NCI-H510A (cell line): ENCODE results near the gene PLEKHA7.
"Not testable (repeated sequence)": the region's sequence is repeated elsewhere in the genome, so short reads cannot be mapped to it uniquely, and the experiment has no call there.

ENCODE experiments used
- DNase-seq: peaks from one replicate; lab custom pipeline; 2025; lab: John Stamatoyannopoulos, UW

The PLEKHA7 gene

DNA sequence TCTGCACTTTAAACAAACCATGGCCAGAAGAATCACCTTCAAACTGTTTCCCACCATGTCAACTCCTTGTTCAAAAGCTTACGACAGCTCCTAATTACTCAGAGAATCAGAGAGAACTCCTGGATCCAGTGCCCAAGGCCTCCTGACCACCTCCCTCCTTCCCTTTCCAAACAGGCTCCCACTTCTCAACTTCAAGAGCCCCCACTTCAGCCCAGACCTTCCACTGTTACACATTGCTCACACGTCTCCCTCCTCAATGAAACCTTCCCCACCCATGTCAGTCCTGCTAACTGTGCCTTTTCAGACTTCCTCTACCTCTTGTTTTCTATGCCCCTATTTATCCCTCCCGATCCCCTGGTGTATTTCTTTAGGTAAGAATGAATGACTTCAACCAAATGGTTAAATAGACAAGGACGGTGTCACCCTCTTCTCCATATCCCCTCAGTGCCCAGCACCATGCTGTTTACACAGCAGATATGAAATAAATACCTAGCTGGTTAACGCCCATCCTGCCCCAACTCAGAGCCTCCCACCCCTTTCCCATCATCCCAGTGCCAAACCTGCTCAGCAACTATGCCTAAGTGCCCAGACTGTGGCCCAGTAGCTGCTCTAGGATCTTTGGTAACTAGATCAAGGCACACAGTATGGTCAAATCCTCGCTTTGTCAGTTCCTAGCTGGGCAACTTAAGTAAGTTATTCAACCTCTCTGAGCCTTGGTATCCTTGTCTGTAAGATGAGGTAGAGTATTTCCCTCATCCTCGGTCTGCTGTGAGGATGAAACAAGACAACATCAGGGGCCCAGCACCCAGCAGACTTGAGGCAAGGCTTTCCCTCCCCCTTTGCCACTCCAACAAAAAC, 36.8 kb downstream of the PLEKHA7 start:
- DNase-seq, result peak; percentile 40

DNA sequence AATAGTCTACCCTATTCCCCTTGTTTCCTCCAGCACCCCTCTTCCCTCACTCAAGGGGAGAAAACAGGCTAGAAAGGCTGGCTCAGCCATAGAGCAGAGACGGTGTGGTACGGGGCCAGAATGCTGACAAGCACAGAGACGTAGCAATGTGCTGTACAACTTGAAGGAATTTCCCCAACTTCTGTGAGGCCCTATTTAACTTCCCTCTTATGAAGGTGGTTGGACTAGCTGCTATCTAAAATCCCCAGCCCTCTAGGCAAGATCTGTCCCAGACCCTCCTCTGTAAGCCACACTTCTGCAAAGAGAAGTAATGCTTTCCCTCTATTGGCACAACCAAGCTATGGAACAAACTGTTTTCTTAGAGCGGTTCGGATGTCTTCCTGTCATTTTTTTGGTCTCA, 37.8 kb downstream of the PLEKHA7 start:
- DNase-seq, result no peak

DNA sequence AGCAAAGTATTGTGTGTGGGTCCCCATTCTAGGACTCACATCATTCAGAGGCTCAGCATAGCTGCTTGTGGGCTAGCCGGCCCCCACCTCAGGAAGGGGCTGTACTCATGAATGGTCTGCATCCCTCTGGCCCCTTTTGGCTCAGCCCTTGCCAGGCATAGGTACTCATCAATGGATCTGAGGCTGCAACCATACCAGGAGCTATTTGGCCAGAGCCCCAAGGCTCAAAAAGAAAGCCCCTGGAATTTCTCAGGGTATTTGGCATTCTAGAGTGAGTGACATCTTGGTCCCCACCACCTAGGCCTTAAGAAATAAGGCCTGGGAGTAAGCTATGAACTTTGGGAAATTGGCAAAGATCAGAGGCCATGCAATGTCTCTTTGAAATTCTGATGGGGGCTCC, 38.3 kb downstream of the PLEKHA7 start:
- DNase-seq, result no peak

DNA sequence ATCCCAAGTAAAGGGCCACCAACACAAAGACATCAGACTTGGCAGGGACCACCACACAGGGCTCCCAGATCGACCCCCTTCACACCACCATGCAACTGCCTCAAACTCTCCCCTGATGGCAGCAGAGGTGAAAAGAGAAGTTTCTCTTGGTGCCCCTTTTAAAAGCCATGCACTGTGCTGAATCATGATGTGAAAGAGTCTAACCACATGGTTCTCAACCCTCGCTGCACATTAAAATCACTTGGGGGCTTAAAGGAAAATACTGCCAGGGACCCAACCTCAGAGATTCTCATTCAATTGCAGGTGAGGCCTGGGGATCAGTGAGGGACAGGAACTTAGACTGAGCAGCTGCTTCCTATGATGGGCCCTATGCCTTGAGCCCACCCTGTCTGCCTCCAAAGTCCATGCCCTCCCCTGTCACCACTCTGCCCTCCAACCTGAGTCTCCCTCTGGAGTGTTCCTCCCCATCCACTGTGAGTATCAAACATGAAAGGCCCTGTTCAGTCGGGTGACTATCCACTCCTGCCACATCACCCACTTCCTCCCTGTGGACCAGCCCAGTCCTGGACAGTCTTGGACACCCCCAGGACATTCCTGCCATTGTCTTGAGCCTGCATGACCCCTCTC, 40.8 kb downstream of the PLEKHA7 start:
- no peak for DNase-seq

DNA sequence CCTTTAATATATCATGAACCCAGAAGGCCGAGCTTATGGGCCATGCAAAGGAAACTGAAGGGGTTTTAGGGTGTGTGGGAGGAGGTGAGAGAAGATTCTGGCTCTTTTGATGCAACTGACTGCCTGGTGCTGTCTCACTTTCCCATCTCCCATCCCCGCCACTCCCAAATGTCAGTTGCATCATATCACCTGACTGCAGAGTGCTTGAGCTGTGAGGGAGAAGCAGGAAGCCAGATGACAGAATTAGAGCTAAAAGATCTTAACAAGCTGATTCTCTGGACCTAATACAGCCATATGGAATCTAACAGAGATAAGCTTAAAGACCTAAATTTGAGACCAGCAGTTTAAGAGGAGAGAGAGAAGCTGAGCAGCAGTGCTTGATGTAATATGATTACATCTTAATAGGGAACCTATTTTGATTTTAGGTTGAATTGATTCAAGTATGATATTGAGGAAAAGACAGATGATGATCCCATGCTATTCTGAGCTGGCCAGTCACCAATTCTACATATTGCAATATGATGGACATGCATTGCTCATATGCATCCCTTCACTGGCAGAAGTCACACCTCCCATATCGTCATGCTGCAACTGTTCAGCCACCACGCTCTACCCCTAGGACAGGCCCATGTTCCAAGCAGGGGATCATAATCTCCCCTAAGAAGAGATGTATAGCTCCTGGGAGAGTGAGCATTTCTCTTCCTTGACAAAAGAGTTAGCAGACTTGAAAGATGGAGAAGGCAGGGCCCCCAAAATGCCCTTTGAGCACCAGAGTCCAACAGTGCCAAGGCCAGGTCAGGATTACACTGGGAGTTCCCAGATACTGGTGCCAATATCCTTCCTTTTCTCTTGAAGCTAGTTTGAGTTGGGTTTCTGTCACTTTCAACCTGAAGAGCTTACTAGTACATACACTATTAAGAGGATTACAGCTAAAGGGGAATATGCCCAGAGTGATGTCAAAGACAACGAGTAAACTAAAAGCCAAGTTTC, 44.9 kb downstream of the PLEKHA7 start:
- no peak for DNase-seq

DNA sequence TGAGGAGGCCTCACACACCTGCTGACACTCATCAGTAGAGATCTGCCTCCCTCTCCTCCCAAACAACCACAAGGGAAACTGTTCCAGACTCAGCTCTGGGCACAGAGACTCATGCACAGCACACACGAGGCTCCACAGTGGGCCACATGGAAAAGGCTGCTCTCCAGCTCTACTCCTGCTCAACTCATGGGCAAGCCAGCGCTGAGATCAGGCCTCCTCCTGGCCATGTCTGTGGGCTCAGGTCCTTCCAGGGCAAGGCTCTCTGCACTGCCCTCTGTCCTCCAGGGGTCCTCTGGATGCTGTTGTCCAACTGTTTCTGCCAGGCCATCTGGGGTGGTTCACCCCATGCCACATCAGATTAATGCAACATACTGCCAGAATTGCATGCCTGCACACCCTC, 46.0 kb downstream of the PLEKHA7 start:
- no peak for DNase-seq

DNA sequence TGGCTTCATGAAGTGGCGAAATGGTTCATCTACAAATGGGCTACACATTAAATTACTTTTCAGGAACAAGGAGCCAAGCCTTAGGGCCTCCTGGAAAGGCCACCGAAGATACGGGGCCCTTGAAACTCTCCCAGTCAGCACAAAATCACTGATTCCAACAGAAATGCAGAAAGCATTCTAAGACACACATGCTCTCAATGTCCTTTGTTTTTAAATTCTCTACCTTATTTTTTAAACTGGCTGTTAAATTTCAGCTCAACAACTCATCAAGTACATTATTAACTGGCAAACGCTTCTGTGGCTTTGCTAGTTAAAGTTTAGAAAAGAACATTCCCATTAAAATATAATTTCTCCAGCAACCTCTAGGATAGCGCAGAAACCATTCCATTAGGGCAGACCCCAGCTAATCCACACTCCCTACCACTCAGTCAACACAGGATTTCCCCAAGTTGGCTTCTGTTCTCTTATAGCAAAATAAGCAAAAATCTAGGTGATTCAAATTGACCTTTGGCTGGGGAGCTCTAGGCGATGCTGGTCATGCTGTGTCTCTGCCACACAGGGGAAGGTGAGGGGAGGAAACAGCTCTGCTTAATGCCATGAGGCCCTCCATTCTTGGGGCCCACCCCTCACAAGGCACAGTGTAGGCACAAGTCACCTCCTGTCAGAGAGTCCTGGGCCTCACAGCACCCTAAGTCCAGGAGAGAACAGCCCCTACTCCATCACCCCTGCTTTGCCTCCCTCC, 47.1 kb downstream of the PLEKHA7 start:
- no peak for DNase-seq

DNA sequence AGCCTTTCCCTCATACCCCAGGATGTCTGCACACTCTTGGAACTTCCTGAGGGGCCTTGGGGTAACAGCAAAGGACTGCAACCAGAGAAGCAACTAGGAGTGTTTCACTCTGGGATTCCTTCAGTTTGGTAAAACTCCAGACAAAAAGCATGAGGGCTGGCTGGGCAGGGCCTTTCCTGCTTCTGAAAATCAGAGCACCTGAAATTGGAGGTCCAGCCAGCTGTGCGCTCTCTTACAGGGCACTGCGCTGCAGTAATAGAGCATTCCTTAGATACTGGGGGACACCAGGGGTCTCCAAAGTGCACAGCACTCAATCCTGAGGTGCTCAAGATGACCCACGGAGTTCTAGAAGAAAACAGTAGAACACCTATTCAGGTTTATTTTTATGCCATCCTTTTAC, 49.7 kb downstream of the PLEKHA7 start:
- DNase-seq, result no peak

DNA sequence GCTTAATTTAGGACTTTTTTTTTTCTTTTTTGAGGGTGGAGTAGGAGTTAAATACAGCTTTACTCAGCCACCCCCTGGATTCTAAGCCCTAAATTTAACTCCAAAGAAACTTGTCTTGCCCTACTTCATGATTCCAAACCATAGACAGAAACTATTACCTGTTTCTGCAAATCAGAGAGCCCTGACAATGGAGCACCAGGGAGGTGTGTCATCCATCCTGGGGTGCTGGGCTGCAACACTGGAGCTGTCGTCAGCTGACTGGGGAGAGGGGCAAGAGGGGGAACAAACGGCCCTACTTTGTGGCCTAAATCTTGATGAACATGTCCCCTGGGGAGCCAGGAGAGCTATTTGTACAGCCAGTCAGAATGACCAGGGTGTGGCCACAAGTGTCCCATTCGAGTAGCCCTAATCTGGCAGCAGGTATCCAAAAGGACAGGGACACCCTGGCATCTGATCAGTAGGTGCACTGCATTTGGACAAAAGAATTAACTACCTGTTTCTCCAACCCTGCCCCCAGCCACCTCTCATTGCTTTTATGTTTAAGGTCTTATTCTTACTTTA, 50.8 kb downstream of the PLEKHA7 start:
- DNase-seq, result no peak

DNA sequence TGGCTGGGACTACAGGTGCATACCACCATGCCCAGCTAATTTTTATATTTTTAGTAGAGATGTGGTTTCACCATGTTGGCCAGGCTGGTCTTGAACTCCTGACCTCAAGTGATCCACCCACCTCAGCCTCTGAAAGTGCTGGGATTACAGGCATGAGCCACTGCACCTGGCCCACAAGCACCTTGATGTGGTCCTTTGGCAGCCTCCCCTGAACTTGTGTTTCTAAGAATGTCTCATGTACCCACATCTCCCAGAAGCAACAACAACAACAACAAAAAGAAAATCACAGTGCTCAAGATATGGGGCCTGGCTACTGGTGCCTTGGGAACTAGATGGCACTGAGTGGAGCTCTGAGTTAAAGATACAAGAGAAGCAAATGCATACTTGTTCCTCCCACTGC, 51.6 kb downstream of the PLEKHA7 start:
- not testable (repeated sequence) for DNase-seq

DNA sequence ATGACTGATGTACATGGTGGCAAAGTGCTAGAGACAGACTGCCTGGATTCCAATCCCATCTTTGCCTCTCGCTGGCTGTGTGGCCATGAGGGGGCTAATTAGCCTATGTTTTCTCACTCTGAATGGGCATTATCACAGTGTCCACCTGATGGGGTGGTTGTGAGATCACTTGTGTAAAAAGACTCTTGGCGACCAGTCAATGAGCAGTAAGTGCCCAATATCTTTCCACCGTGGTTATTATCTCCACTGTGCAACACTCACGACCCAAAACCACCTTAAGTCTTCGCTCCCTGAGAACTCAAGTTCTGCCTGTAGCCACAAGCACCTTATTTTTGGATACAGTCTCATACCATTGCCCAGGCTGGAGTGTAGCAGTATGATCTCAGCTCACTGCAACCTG, 52.1 kb downstream of the PLEKHA7 start:
- no peak for DNase-seq

DNA sequence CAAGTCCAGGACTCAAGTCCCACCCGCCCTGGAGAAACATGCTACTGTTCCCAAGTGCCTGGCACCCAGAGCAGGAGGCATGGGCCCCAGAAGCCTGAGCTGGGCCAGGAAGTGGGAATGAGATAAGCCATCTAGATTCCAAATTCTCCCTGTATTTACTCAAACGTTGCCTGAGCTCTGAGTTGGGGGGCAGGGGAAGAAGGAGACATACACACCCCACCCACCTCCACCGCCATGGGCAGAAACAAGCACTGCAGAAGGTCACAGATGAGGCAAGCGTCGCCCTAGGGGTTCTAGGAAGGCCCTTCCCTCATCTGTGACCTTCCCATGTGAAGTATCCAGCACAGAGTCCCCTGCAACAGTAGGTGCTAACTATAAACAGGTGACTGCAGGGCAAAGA, 54.0 kb downstream of the PLEKHA7 start:
- no peak for DNase-seq

DNA sequence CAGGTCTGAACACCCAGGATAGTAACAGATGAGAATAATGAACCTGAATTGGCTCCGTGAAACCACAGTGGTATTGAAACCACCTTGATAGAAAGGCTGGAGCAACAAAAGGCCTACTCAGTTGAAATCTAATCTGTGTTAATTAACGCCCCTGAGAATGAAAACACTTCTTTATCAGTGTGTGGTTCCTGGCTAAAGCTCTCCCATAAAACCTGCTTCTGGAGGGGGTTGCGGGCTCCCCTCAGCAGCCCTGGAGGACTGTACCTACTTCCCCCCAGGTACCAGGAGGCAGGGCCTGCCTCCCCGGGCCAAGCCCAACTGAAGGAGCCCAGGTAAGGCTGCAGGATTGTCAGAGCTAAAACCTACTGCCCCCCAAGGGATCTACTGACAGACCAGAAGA, 54.6 kb downstream of the PLEKHA7 start:
- no peak for DNase-seq

DNA sequence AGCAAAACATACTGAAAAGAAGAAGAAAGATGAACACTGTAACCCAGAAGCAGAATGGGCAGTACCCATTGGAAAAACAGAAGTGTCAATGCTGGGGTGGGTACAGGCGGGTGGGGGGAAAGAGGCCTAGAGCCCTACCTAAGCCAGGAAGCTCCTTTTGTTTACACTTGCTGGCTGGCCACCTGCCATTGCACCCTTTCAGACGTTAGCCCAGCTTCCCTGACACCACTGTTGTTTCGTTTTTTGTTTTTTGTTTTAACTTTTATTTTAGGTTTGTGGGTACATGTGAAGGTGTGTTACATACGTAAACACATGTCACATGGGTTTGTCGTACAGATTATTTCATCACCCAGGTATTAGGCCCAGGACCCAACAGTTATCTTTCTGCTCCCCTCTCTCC, 55.4 kb downstream of the PLEKHA7 start:
- DNase-seq, result no peak

DNA sequence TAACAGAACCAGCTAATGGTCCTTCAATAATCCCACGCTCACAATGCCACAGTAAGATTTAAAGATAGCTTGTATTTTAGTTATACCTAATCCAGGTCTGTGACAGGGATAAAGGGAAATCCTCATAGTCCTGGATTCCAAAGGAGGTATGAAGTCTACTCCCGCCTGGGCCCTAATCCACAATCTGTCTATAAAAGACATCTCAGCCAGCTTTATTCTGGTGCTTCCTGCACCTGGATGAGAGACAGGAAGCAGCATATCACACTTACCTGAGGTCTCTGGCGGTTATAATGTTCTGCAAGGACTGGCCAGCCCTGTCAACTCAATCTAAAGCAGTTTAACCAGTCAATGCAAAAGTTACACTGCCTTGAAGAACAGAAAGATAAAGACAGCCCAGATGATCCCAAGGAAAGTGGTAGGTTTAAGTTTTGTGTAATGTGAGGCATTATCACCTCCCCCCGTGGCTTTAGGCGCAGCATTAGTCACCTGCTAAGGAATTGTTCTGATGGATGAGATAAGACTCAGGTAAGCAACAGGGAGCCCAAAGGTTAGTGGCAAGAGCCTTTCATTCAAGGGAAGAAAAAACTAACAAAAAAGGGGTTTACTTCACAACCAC, 57.6 kb downstream of the PLEKHA7 start:
- no peak for DNase-seq

DNA sequence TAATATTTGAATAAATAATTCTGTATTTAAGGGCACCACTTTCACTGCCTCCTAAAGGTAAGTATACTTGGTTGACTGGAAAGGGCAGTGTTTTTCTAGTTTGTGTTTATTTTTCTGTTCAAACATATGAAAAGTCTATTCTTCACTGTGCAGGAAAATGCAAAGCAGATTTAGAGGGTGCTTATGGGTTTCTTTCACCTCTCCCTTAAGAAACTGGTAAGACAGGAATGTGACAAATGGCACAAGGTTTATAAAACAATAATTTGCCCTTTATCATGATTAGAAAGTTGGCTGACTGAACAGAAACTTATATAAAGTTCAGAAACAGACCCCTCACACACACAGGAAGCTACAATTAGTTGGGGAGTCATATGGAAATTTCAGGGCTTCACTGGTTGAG, 60.6 kb downstream of the PLEKHA7 start:
- DNase-seq, result no peak

DNA sequence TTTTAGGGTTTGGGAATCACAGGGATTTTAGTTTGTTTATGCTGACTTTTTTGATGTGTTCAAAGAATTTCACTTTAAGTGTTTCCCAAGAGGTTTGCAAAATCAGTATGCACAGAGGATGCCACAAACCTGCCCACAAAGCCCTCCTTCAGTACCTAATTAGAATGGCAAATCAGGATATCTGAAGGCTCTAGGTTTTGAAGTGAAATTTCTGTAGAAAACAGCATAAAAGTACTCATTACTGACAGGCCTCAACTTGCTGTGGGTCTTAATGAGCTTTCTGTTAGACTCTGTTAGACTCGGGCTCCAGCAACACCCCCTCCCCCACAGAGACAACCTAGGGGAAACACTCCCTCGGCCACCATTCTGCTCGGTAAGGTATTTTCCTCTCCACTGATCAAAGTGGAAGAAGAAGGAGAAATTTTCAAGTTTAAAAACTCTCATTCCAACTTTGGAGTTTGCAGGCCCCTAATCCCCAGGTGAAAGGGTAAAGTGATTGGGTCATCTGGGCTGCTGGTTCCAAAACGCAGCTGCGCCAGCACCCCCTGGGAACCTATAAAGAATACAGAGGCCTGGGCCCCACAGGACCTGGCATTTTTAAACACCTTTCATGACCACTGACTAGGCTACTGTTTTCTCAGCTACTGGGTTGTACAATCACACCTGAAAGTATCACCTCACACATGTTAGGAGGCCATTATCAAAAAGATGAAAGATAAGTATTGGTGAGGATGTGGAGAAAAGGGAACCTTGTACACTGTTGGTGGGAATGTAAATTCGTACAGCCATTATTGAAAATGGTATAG, 67.5 kb downstream of the PLEKHA7 start:
- no peak for DNase-seq

DNA sequence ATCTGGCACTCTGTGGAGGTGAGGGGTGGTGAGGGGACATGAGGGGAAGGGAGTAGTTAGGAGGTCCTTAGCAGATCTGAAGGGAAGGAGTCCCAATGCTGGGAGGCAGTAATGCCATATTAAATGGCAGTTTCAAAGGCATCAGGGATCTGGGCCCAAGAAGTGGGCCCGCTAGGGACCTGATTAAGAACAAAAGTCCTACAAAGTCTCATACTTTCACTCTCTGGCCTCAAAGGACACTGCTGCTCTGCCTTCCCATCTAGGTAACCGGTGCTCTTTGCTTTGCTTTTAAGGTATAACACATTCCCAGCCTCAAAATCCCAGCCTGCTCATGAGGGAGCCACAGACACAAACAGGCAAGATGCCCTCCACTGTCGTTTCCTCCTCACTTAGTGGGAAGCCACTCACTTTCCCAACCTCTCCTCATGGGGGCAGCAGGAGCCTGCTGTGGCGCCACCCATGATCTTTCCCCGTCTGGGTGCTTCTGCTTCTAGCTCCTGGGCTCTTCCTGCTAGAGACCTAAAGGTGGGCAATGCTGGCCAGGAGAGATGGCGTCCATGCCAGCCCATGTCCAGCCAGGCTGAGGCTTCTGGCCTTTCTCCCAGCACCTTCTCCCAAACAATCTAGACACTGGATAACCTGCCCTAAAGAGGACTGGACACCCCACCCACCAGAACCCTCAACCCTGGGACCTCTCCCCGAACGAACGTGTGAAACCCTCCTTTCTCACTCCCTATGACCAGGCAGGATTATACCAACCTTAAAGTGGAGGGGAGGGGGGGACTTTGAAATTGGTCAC, 68.3 kb downstream of the PLEKHA7 start:
- no peak for DNase-seq

DNA sequence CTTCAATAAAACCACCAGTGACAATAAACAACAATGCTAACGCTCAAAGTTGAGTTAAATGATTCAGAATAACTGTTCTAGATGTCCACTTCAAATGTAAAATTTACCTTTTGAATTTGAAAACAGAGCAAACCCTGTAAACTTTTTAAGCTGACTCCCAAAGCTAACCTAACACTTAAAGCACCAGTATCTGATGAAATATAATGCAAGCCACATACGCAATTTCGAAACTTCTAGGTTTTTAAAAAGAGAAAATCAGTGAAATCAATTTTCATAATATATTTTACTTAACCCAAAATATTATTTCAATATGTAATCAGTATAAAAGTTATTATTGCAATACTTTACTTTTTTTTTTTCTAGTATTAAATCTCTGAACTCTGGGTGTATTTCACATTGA, 71.3 kb downstream of the PLEKHA7 start:
- DNase-seq, result no peak
